Breast epithelium (tissue), 3 donors: ENCODE results near the gene TNS3.

Experiments
- POLR2A ChIP-seq: fragments of 450-650 bp; IDR thresholded peaks from one replicate; pipeline ENCODE4 v1.6.1; 2016; ENCODE audit warnings: antibody characterized with exemption, mild to moderate bottlenecking, moderate library complexity
- TF ChIP-seq, protein P1 (sequence below), 3 donors: fragments of 450-650 bp; IDR thresholded peaks; one replicate each; pipeline ENCODE4 v1.5.1; 2016 to 2017; ENCODE audit warnings: antibody characterized with exemption in 3 of 3, mild to moderate bottlenecking in 3 of 3, moderate library complexity in 3 of 3

DNA sequence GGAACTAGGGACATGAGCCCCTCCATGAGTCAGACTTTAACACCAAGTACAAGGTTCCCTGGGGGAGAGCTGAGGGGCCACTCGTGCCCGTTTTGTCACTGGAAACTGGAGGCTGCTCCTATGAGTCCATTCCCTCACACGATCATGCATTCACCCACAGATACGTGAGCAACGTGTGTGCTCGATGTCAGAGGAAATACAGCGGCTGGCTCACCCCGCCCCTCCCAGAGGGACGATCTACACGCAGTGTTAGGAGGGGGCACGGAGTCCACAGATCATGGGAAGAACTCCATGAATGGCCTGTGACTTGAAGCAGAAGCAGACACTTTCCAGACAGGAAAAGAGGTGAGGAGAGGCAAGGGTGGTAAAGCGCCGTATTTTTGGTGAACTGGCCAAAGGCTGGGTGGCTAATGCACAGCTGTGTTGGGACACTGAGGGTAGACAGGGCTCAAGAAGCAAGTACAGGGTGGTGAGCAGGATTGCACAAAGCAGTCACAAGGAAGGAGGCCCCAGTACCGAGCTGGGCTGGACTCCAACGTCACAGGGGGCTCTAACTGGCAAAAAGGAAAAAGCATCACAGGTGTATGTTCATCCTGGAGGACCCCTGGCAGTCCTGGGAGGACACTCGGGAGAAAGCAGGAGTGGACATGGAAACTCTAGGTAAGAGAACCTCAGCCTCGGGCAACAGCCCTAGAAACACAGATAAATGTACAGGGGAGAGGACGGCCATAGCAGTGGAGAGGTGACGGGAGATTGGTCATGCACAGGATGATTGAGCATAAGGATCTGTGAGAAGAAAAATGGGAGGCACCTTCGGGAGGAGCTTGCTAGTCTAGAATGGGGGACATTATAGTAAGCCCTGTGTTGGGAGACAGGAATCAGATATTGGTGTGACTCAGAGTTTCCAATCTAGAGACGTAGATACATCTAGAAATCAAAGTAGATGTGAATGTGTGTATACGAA, 41.2 kb downstream of the TNS3 start:
- TF ChIP-seq POLR2A, result no peak
- TF ChIP-seq, protein P1, sequence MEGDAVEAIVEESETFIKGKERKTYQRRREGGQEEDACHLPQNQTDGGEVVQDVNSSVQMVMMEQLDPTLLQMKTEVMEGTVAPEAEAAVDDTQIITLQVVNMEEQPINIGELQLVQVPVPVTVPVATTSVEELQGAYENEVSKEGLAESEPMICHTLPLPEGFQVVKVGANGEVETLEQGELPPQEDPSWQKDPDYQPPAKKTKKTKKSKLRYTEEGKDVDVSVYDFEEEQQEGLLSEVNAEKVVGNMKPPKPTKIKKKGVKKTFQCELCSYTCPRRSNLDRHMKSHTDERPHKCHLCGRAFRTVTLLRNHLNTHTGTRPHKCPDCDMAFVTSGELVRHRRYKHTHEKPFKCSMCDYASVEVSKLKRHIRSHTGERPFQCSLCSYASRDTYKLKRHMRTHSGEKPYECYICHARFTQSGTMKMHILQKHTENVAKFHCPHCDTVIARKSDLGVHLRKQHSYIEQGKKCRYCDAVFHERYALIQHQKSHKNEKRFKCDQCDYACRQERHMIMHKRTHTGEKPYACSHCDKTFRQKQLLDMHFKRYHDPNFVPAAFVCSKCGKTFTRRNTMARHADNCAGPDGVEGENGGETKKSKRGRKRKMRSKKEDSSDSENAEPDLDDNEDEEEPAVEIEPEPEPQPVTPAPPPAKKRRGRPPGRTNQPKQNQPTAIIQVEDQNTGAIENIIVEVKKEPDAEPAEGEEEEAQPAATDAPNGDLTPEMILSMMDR (IDR thresholded peaks at IDR 0.05), result no peak
